DMS53 treated with DMSO at 0.1 percent for 48 hours (cell line): ENCODE measurements around the gene APLF.
A peak's percentile ranks its signal among the peaks of the same experiment; 100 is the strongest.
"Not testable (repeated sequence)": the region's sequence is repeated elsewhere in the genome, so short reads cannot be mapped to it uniquely, and the experiment has no call there.

ENCODE experiments used
- DNase-seq: peaks from one replicate; lab custom pipeline; 2025; ENCODE audit not compliant: unreplicated experiment; lab: John Stamatoyannopoulos, UW

Gene APLF

DNA sequence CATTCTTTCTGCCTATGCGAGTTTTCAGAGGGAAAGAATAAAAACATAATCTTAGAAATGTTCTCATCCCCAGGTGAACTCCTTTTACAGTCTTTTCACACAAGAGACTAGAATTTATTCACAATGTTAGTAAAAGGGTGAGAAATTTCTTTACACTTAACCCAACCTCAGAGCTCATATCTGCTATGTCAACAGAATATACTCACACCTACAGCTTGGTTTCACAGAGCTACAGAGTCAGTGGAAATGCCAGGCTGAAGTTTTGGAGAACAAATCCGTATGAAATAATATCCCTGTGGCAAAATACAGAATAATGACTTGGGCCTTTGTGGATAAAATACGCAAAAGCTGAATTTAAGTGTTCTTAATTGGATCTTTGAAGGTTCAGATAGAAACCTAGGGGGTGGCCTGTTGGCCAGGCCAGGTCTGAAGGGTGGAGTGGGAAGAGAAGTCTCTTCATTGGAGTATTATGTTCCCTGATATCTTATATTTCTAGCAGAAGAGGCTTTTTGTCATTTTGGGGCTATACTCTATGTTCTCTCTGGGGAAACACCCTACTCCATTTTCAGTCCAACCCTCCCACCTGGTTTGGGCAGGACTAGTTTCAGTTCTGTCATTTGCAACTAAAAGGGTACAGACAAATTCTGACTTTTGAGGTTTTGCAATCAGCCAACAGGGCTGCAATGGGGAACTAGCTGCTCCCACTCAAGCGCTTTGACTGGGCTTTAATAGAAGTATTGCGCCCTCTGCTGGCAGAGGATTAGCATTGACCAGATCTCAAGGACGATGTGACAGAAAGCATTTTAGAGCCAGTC is 26.0 kb upstream of the APLF start:
- DNase-seq = peak; percentile 87

DNA sequence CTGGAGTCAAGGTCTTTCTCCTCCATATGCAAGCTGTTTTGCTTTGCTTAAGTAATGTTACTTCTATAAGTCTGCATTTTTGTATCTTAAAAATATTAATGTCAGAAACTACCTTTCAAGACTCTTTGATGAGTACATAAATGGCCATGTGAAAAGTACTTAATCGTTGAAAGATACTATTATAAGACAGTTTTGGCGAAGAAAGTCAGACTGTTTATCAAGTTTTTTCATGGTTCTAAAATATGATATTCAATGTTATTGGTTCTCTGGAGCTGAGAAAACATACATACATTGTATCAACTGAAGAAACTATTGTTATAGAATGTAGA is 25.4 kb upstream of the APLF start:
- DNase-seq = no peak

DNA sequence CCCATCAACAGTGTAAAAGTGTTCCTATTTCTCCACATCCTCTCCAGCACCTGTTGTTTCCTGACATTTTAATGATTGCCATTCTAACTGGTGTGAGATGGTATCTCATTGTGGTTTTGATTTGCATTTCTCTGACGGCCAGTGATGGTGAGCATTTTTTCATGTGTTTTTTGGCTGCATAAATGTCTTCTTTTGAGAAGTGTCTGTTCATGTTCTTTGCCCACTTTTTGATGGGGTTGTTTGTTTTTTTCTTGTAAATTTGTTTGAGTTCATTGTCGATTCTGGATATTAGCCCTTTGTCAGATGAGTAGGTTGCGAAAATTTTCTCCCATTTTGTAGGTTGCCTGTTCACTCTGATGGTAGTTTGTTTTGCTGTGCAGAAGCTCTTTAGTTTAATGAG is 21.0 kb upstream of the APLF start:
- not testable (repeated sequence) for DNase-seq

DNA sequence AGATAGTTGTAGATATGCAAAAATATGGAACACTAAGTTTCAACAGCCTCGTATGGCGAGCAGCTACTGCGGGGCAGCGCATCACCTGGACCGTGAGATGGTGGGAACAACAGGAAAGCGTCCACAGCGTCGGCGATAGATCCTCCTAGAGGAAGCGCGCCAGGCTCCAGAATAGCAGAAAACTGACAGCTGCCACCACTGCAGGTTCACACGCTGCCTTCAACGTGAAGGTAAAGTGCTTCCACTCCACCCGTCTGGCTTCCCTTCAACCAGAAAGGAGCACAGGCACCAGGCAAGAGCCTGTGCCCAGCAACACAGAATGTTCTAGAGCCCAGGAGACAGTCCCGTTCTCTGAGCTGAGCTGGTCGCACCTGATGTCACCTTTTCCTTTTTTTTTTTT is 20.3 kb upstream of the APLF start:
- DNase-seq = no peak

DNA sequence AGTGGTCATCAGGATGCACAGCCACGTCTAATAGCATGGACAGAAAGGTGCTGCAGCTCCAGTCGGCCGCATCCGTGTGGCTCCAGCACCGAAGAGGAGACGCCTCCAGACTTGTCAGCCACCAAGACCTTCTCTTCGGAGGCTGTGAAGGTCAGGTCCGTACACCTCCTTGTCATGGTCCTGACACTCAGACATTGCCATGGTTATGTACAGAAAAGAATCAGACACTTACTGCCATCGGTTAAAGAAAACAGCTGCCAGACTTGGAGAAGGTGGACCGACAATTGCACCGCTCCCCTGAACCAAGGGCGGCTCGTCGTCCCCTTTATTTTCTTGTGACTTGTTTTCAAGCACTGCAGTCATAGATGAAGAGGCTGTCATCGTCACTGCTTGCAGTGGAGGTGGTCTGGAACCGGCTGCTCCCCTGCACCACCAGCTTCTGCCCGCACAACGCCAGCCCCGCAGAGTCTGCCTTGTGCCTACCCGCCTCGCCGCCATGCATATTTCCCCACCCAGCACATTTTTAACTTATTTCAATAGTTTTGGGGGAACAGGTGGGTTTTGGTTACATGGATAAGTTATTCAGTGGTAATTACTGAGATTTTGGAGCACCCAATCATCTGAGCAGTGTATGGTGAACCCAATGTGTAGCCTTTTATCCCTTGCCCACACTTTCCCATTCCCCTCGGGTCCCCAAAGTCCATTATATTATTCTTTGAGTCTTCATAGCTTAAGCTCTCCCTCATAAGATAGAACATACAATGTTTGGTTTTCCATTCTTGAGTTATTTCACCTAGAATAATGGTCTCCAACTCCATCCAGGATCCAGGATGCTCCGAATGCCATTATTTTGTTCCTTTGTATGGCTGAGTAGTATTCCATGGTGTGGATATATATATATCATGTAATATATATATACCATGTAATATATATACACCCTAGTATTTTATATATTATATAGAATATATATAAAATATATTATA is 18.4 kb upstream of the APLF start:
- DNase-seq = no peak

DNA sequence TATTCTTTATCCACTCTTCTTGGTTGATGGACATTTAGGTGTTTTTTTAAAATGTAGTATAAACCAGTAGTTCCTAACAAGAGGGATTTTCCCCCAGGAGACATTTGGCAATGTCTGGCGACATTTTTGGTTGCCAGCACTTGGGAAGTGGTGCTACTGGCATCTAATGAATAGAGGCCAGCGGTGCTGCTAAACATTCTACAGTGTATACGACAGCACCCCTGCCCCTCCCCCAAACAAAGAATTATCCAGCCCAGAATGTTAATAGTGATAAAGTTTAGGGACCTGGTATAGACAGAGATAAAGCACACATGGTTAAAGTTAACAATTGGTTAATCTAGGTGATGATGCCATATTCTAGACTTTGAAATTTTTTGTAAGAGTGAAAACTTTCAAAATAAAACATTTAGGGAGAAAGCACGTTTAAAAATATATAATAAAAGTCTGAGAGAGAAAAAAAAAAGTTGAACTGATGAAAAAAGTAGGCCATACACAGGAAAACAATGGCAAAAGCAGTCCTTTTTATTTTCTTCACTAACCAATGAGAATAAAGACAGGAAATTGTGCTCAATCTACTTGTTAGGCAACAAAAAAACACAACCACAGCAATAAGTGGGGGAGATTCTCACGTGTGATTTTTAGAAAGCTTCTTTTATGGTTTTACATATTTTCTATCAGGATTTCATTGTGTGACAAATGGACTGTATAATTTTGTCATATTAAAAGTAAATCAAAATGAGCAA is 15.1 kb upstream of the APLF start:
- no peak for DNase-seq

DNA sequence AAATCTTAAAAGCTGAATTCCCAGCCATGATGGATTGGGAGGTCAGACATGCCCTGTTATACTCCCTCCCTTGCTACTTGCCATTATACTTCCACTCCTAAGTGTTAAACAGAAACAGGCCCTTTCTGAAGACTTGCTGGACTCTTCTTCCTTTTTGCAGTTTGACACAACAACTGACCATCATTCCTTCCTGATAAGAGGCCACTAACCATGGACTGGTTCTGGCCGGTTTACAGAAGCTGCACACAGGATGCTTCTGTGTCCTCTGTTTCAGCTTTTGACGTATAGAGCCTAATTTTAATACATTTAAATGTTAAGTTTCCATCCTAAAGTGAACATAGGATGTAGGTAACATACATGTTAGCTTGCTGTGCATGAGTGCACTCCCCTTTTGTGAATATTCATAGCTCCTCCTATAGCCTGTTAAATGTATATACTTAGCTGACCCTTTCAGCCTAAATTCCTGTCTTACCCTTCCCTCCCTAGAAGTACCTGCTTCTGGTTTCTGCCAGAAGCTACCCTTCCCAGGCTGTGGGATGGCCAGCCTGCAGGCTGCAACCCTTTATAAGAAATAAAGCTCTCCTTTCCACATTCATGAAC is 13.5 kb upstream of the APLF start:
- DNase-seq = no peak

DNA sequence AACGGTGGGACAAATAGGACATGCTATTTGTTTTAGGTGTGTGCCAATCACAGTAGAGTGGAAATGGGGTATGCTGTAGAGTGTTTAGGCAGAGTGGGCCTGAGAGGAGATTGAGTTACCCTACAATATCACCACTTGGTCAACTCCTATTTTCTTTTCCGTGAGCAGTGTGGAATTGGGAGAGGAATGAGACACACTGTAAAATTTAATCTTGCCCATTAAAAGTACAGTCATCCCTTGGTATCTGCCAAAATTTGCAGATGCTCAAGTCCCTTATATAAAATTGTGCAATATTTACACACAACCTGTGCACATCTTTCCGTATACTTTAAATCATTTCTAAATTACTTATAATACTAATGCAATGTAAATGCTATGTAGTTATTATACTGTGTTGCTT is 12.7 kb upstream of the APLF start:
- DNase-seq = no peak

DNA sequence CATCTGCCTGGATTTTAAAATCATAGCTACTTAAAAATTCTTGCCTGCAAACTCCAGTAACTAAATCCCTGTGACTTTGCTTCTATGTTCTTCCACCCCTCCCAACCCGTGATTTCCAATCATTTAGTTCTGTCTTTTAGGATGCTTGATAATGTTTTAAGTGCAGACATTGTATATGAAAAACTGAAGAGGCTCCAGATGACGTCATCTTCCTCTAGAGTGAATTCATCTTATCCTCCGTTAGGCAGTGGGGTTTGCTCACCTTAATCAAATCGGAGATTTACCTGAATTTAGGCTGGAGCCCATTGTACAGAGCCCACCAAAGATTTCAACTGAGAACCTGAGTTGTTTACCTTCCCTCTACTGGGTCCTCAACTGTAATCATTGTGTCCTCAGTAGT is 11.2 kb upstream of the APLF start:
- no peak for DNase-seq

DNA sequence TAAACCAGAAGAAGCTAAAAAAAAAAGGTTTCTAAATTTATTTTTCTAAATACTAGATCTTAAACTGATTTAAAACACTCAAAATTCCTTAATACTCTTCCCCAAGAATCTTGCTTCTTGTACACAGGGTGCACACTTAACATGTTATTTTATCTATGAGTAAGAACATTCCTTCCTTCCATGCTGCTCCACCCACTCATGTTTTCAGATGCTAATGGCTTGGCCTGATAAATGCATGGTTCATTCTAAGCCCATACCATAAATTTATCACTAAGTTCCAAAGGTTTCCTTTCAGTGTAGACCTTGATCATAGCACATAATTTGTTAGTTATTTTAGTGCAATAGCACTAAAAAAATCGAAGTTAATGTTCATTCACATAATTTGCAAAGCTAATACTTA is 8.4 kb upstream of the APLF start:
- DNase-seq = no peak

DNA sequence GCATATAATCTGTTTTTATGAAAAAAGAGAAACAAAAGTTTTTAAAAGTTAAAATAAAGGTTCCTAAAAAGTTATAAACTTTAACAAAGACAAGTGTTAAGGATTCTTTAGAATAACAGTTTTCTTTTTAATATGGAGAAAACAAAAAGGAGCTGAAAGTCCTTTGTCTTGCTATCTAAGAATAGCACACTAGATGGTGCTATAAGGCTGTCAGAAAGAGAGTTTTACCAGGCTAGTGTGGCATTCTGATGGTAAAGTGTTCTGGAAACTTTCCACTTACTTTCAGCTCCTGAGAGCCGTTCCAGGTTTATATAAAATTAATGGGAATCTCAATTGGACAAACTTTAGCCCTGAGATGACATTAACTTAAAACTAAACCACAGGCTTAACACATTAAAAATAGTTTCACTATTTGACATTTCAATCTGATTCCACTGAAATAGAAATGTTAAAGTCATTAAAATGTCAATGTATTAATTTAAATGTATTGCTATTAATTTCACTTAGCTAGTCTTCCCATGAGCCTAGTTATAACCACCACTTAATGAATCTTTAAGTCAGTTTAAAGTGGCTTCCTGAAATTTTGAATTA is 4.0 kb upstream of the APLF start:
- DNase-seq = peak; percentile 37

DNA sequence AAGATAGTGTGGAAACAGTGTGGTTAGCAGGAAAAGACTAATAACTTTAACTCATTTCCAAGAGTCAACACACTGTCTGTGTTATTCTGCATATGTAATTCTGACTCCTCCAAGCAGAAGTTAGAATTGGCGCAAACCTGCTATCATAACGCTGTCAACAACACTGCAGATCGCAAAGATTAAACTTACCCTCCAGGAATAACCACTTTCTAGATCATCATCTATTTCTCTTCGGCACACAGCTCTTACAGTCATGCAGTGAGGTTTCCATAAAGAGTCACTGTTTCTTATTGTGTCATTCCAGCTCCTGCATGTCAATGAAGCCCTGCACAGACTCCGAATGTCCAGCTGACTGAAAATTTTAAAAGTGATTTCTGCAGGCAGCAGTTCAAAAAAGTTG is 2.7 kb upstream of the APLF start:
- DNase-seq = no peak

DNA sequence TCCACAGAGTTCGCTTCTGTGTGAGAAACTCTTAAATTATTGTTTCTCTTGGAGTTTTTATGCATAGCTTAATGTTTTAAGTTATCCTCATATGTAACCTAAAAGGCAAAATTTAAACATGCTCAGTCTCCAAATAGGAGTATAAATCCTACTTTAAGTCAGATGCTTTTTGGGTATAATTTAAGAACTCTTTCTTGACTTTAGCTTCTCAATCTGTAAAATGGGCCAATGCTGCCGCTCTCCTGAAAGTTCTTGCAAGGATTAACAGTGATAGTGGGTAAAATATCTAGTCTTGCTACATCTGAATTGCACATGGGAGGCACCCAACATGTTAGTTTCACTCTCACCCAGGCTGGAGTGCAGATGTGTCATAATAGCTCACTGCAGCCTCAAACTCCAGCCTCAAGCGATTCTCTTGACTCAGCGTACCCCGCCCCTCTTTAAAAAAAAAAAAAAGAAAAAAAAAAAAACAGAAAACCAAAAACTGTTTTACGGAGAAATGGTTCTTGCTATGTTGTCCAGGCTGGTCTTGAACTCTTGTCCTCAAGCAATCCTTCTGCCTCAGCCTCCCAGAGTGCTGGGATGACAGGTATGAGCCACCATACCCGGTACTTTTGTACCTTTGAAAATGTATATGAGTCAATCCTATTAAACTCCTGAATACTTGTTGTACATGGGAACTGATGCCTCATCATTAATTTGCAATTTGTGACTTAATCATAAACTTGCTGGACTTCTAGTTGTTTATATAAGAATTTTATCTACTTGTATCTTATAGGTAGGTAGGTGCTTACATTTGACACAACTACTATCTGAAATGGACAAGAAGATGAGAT is 2.1 kb upstream of the APLF start:
- DNase-seq = no peak

DNA sequence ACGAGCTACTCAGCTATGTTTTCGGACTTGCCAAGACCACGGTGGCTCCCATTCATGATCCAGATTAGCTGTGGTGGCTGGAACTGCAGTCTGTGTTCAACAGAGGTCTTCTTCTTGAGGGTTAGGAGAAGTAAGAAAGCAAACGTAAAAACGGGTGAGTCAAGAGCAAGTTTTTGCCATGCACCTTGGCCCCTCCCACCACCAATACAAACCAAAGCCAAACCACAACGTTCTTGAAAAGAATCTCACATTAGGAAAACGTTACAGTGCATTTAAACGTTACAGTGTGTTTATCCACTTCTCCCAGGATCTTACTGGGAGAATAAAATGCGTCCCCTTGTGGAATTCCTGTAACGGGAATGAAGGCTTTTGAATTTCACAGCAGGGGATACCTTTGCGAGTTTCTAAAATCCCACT is 1.0 kb upstream of the APLF start:
- no peak for DNase-seq

DNA sequence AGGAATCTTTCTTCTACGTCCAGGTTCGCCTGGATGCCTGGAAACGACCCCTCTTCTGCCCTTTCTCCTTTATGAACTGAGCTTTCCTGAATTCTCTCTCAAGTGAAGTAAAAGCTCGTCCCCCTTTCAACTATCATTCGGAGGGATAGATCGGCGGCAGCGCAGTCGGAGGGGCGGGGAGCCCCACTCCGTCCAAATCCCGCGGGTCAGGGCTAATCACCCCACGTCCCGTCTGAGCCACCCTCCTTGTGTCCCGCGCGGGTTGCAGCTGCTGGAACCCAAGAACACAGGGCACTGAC is 658 bp upstream of the APLF start:
- no peak for DNase-seq

DNA sequence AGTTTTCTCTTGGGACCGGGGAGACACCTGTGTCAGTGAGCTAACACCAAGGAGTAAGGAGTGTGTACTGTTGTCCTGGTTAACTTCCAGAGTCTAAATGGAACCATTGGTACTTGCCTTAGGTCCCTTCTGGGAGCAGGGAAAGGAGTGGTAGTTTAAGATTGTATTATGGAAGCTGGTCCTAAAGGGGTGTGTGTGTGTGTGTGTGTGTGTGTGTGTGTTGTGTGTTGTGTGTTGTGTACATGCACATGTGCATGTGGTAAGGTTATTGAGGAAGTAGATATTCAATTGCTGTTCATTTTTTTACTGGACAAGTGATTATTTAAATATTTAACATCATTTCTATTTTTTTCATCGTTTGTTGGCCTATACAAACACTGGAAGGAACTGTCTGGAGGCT is 1.4 kb downstream of the APLF start:
- DNase-seq = no peak

DNA sequence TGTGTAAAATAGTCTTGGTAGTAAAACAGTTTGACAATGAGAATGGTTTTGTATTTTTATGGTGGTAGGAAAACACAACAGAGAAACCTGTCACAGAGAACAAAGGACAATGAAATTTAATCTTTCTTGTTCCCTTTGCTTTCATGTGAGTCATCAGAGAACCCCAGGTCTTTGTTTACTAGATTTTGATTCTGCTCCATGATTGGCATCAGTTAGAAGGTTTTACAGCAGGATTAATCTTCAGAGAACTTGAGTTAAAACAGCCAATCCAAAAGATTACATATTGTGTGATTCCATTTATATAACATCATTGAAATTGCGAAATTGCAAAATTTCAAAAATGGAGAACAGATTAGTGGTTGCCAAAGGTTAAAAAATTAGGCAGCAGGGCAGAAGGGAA is 2.5 kb downstream of the APLF start:
- DNase-seq = peak; percentile 59

DNA sequence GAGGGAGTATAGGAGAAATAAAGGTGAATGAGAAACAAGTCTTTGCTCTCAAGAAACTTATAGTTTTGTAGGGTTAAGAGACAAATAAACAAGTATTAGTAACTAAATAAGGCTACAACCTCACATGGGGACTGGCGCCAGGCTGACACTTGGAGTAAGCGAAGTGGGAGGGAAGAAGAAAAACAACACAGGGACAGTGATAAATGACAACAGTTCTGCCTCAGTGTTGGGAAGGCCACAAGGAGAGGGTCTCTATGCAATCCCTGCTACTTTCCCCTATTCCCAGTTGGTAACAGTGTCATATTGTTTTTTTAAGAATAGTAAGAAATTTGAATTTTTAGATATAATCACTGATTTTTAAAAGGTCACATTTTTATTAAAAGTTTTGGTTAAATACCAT is 4.0 kb downstream of the APLF start:
- no peak for DNase-seq

DNA sequence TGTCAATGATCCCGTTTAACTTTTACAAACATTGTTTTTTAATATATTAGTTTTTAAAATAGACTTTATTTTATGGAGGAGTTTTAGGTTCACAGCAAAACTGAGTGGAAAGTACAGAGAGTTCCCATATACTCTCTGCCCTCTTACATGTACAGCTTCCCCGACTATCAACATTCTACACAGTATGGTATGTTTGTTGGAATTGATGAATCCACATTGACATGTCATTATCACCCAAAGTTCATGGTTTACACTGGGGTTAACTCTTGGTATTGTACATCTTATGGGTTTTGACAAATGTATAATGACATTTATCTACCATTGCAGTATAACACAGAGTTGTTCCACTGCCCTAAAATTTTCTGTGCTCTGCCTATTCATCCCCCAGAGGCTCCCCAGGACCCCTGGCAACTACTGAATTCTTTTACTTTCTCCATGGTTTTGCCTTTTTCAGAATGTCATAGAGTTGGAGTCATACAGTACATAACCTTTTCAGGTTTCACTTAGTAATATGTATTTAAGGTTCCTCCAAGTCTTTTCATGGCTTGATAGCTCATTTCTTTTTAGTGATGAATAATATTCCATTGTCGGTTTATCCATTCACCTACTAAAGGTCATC is 5.5 kb downstream of the APLF start:
- DNase-seq = no peak

DNA sequence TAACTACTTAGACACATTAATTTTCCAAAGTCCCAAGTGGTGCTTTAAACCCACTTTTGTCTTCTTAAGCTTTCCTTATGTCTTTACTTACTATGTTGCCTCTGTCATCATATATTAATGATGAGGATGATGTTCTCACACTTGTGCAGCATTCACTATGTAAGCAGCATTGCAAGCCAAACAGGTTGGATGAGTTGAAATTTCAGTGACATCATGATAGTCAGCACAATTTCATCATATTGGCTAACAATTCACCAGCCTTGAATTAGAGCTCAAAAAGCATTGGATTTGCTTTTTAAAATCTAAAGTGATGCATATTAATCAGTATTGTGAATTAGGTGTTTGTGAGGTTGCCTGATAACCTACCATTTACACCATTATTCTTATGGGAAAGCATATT is 7.7 kb downstream of the APLF start:
- peak; percentile 60 for DNase-seq
